IMR-90 (cell line): ENCODE results near the gene LHFPL3. TPM values are rescaled to one million over a fixed set of nuclear protein-coding genes. Genes with fewer than 3 reads are reported as not detected.

ENCODE experiments used
- ATAC-seq: fragments of 200-7000 bp; cut with Tn5 transposase; 2 replicates; pipeline ENCODE4 v1.9.1; 2020; ENCODE audit warnings: low read depth, mild to moderate bottlenecking, moderate library complexity
- BruUV-seq: library from RNA; stranded (reverse); fragments of 400-500 nt; replicated peaks from 2 replicates; lab custom pipeline; 2021; lab: Mats Ljungman, UMichigan
- CTCF ChIA-PET: fragments of 300-600 bp; formaldehyde crosslinking; extraction: SDS; loops from one replicate; lab custom pipeline; 2021; ENCODE audit warnings: antibody characterized with exemption; lab: Yijun Ruan, JAX
- POLR2A ChIA-PET: fragments of 300-600 bp; sonication (Branson Sonifier 250); formaldehyde crosslinking; loops from one replicate; lab custom pipeline; 2022; ENCODE audit warnings: antibody characterized with exemption; ENCODE audit not compliant: unreplicated experiment; lab: Charles Lee
- DNase-seq: peaks from one replicate; pipeline ENCODE4 v3.0.0; 2013
- H2AFZ ChIP-seq: replicated peaks from 2 replicates; pipeline ENCODE3; 2013; ENCODE audit warnings: low read length, mild to moderate bottlenecking; ENCODE audit not compliant: poor library complexity
- H2AK5ac ChIP-seq: 2 replicates; pipeline ENCODE4 v1.6.1; 2013; ENCODE audit warnings: low read depth, low read length, inconsistent platforms
- H2AK9ac ChIP-seq: replicated peaks from 2 replicates; pipeline ENCODE3; 2013; ENCODE audit warnings: mild to moderate bottlenecking, low read depth, low read length, moderate library complexity; ENCODE audit not compliant: poor library complexity
- H2BK120ac ChIP-seq: 2 replicates; pipeline ENCODE4 v1.6.1; 2013; ENCODE audit warnings: low read depth, low read length, inconsistent platforms
- H2BK15ac ChIP-seq: 3 replicates; pipeline ENCODE4 v1.6.1; 2013; ENCODE audit warnings: low read depth, low read length, inconsistent platforms
- H2BK20ac ChIP-seq: 2 replicates; pipeline ENCODE4 v1.6.1; 2013; ENCODE audit warnings: low read depth, mild to moderate bottlenecking, inconsistent platforms, low read length, moderate library complexity
- H2BK5ac ChIP-seq: 2 replicates; pipeline ENCODE4 v1.6.1; 2013; ENCODE audit warnings: mild to moderate bottlenecking, low read depth, low read length, inconsistent platforms; ENCODE audit not compliant: poor library complexity, severe bottlenecking
- H3K14ac ChIP-seq: replicated peaks from 2 replicates; pipeline ENCODE4 v1.6.1; 2013; ENCODE audit warnings: low read depth, low read length, inconsistent platforms
- H3K18ac ChIP-seq: 2 replicates; pipeline ENCODE4 v1.6.1; 2013; ENCODE audit warnings: low read depth, low read length, control low read depth
- H3K23ac ChIP-seq: 2 replicates; pipeline ENCODE4 v1.6.1; 2013; ENCODE audit warnings: low read depth, low read length, inconsistent platforms
- H3K27ac ChIP-seq: 2 replicates; pipeline ENCODE4 v1.5.1; 2013; ENCODE audit warnings: mild to moderate bottlenecking, control low read depth, low read length; ENCODE audit not compliant: insufficient read depth
- H3K27me3 ChIP-seq: 2 replicates; pipeline ENCODE4 v1.6.1; 2013; ENCODE audit warnings: low read length; ENCODE audit not compliant: control insufficient read depth, insufficient read depth
- H3K36me3 ChIP-seq: 2 replicates; pipeline ENCODE4 v1.6.1; 2013; ENCODE audit warnings: low read length, mixed read lengths; ENCODE audit not compliant: control insufficient read depth, insufficient read depth
- H3K4ac ChIP-seq: 2 replicates; pipeline ENCODE4 v1.6.1; 2013; ENCODE audit warnings: low read depth, low read length, inconsistent platforms
- H3K4me1 ChIP-seq: 2 replicates; pipeline ENCODE4 v1.6.1; 2013; ENCODE audit warnings: low read length, mixed read lengths; ENCODE audit not compliant: control insufficient read depth, insufficient read depth
- H3K4me2 ChIP-seq: 2 replicates; pipeline ENCODE4 v1.6.1; 2013; ENCODE audit warnings: low read depth, mild to moderate bottlenecking, control low read depth, low read length, moderate library complexity
- H3K4me3 ChIP-seq: 2 replicates; pipeline ENCODE4 v1.5.1; 2013; ENCODE audit warnings: low read depth, mild to moderate bottlenecking, control low read depth, low read length, moderate library complexity; ENCODE audit not compliant: insufficient read depth
- H3K56ac ChIP-seq: 2 replicates; pipeline ENCODE4 v1.6.1; 2013; ENCODE audit warnings: low read length, inconsistent platforms; ENCODE audit not compliant: insufficient read depth; ENCODE audit errors: extremely low read depth
- H3K79me1 ChIP-seq, 2 experiments: 2 replicates each; pipeline ENCODE4 v1.6.1; 2013; ENCODE audit warnings: low read length in 2 of 2, inconsistent platforms in 1 of 2, low read depth in 1 of 2
- H3K9ac ChIP-seq: 2 replicates; pipeline ENCODE4 v1.6.1; 2013; ENCODE audit warnings: low read depth, low read length, control low read depth
- H3K9me1 ChIP-seq: 2 replicates; pipeline ENCODE4 v1.6.1; 2013; ENCODE audit warnings: low read length, inconsistent platforms; ENCODE audit not compliant: insufficient read depth
- H3K9me3 ChIP-seq: 2 replicates; pipeline ENCODE4 v1.6.1; 2013; ENCODE audit warnings: low read length; ENCODE audit not compliant: control insufficient read depth, insufficient read depth
- H4K20me1 ChIP-seq: 2 replicates; pipeline ENCODE4 v1.6.1; 2013; ENCODE audit warnings: low read length, inconsistent platforms; ENCODE audit not compliant: insufficient read depth
- H4K5ac ChIP-seq: 2 replicates; pipeline ENCODE4 v1.6.1; 2013; ENCODE audit warnings: mild to moderate bottlenecking, low read depth, low read length, control low read depth
- H4K8ac ChIP-seq, 2 experiments: 2 replicates each; pipeline ENCODE4 v1.6.1; 2013; ENCODE audit warnings: low read depth in 2 of 2, low read length in 2 of 2, control low read depth in 1 of 2, inconsistent platforms in 1 of 2
- H4K91ac ChIP-seq: 2 replicates; pipeline ENCODE4 v1.6.1; 2013; ENCODE audit warnings: low read depth, low read length, inconsistent platforms; ENCODE audit not compliant: insufficient read depth
- BHLHE40 ChIP-seq: fragments of 150-350 bp; IDR thresholded peaks from 2 replicates; pipeline ENCODE4 v1.6.1; 2016; ENCODE audit warnings: mild to moderate bottlenecking, low read depth, low read length
- CEBPB ChIP-seq: IDR thresholded peaks from 2 replicates; pipeline ENCODE4 v1.6.1; 2012; ENCODE audit warnings: low read depth, low read length, improper control_type of control experiment
- CHD1 ChIP-seq: IDR thresholded peaks from 2 replicates; pipeline ENCODE4 v1.6.1; 2012; ENCODE audit warnings: low read depth, low read length, improper control_type of control experiment
- CTCF ChIP-seq: conservative IDR thresholded peaks from 2 replicates; pipeline ENCODE4 v1.5.1; 2012; ENCODE audit warnings: mild to moderate bottlenecking, low read depth, low read length, improper control_type of control experiment
- ELK1 ChIP-seq: fragments of 150-350 bp; IDR thresholded peaks from 2 replicates; pipeline ENCODE4 v1.6.1; 2016; ENCODE audit warnings: low read depth, mild to moderate bottlenecking, low read length, moderate library complexity, borderline replicate concordance
- FOS ChIP-seq: fragments of 150-350 bp; IDR thresholded peaks from 2 replicates; pipeline ENCODE4 v1.6.1; 2016; ENCODE audit warnings: low read depth, low read length
- MAFK ChIP-seq: IDR thresholded peaks from 2 replicates; pipeline ENCODE4 v1.6.1; 2012; ENCODE audit warnings: low read depth, low read length, improper control_type of control experiment
- MAZ ChIP-seq: IDR thresholded peaks from 2 replicates; pipeline ENCODE4 v1.6.1; 2012; ENCODE audit warnings: low read depth, mild to moderate bottlenecking, low read length, improper control_type of control experiment, moderate library complexity, borderline replicate concordance
- MXI1 ChIP-seq: IDR thresholded peaks from 2 replicates; pipeline ENCODE4 v1.6.1; 2012; ENCODE audit warnings: low read depth, mild to moderate bottlenecking, low read length, moderate library complexity, borderline replicate concordance
- NFE2L2 ChIP-seq: fragments of 150-350 bp; IDR thresholded peaks from 2 replicates; pipeline ENCODE4 v1.6.1; 2016; ENCODE audit warnings: low read depth, mild to moderate bottlenecking, low read length
- POLR2A ChIP-seq: IDR thresholded peaks from 2 replicates; pipeline ENCODE4 v1.6.1; 2012; ENCODE audit warnings: mild to moderate bottlenecking, low read depth, low read length
- RAD21 ChIP-seq: IDR thresholded peaks from 2 replicates; pipeline ENCODE4 v1.6.1; 2012; ENCODE audit warnings: low read length, improper control_type of control experiment
- RCOR1 ChIP-seq: IDR thresholded peaks from 2 replicates; pipeline ENCODE4 v1.6.1; 2012; ENCODE audit warnings: mild to moderate bottlenecking, low read length, improper control_type of control experiment; ENCODE audit not compliant: insufficient replicate concordance
- RFX5 ChIP-seq: IDR thresholded peaks from 2 replicates; pipeline ENCODE4 v1.8.0; 2012; ENCODE audit warnings: low read depth, mild to moderate bottlenecking, low read length, moderate library complexity
- SMC3 ChIP-seq: fragments of 150-350 bp; IDR thresholded peaks from 2 replicates; pipeline ENCODE4 v1.6.1; 2016; ENCODE audit warnings: low read depth, mild to moderate bottlenecking, antibody characterized with exemption, low read length, moderate library complexity
- USF2 ChIP-seq: fragments of 150-350 bp; IDR thresholded peaks from 2 replicates; pipeline ENCODE4 v1.6.1; 2017; ENCODE audit warnings: mild to moderate bottlenecking, antibody characterized with exemption, low read length, low read depth
- WGBS, 2 experiments: methylation state at CpG; one replicate each; pipeline versions ENCODE4 v1.1.5 to v1.1.7; 2013; ENCODE audit warnings: missing lambda C conversion rate in 2 of 2; ENCODE audit not compliant: insufficient read length in 1 of 2; ENCODE audit errors: extremely low coverage in 2 of 2; 5-methylcytosine and 5-hydroxymethylcytosine counted together
- dilution Hi-C: fragments of 300-500 bp; cut with HindIII; formaldehyde crosslinking; loops from one replicate; pipeline ENCODE4 v1.14.3; 2018; ENCODE audit warnings: low sequenced_read_pairs; ENCODE audit not compliant: unreplicated experiment
- in situ Hi-C: fragments of 300-500 bp; cut with MboI; formaldehyde crosslinking; loops from 3 replicates; pipeline ENCODE4 v1.14.3; 2019; ENCODE audit warnings: low sequenced_read_pairs, inconsistent platforms, mixed read lengths
- intact Hi-C: fragments of 100-400 bp; cut with micrococcal nuclease; formaldehyde crosslinking; loops from 2 replicates; pipeline ENCODE4 v1.10.0; 2022
- polyA plus RNA-seq, 3 experiments: library from polyadenylated mRNA; depleted of rRNA; stranded (reverse); fragments of >200 nt; gene quantifications; 2 replicates each; pipeline ENCODE4 v1.2.3, GENCODE V29; 2012; ENCODE audit warnings: low replicate concordance in 1 of 3
- total RNA-seq: library from RNA; depleted of rRNA; stranded (reverse); fragments of >200 nt; gene quantifications from 2 replicates; pipeline ENCODE4 v1.2.3, GENCODE V29; 2012

LHFPL3 gene
- total and polyA plus RNA-seq, 2 of the 4 experiments (the other 2 are of a cell fraction) = not detected

- H3K9ac ChIP-seq = no peak overlapping the region
- no peaks in the 10 kb centered on the region for H3K27me3 ChIP-seq
- H3K36me3 ChIP-seq = no peaks in the 10 kb centered on the region
- in situ Hi-C loops = no loop called here
- H3K9me1 ChIP-seq = no peaks in the 10 kb centered on the region
- no peak overlapping the region for H3K27ac ChIP-seq
- no peaks in the 10 kb centered on the region for H4K20me1 ChIP-seq
- no peaks in the 10 kb centered on the region for H3K4me1 ChIP-seq
- dilution Hi-C loops = no loop called here
- no peak overlapping the region for H2BK120ac ChIP-seq
- no peak overlapping the region for H2BK5ac ChIP-seq
- H4K5ac ChIP-seq = no peak overlapping the region
- no peak overlapping the region for H2BK20ac ChIP-seq
- H2AK9ac ChIP-seq = no peak overlapping the region
- H3K79me1 ChIP-seq = no peaks in the 10 kb centered on the region
- no peak overlapping the region for H2AK5ac ChIP-seq
- WGBS, 2 experiments = no CpG with 5 or more reads among the region's 2 CpGs
- H2BK15ac ChIP-seq = no peak overlapping the region
- no TSS peak for BruUV-seq
- H3K4me3 ChIP-seq = no peak overlapping the region
- TF ChIP-seq RFX5 (no peak), CHD1 (no peak), POLR2A (no peak), USF2 (no peak), NFE2L2 (no peak), FOS (no peak), RCOR1 (no peak), CEBPB (no peak), MAFK (no peak), MAZ (no peak), CTCF (no peak), RAD21 (no peak), MXI1 (no peak), SMC3 (no peak), ELK1 (no peak), BHLHE40 (no peak)
- no peak overlapping the region for H3K18ac ChIP-seq
- H2AFZ ChIP-seq = no peak overlapping the region
- no peak overlapping the region for H3K14ac ChIP-seq
- ATAC-seq = no peak
- H3K9me3 ChIP-seq = peaks cover 3% of the 10 kb centered on the region; the same call in 1 of the 2 replicates
- ChIA-PET POLR2A (no interaction called here), CTCF (no interaction called here)
- intact Hi-C loops = no loop called here
- H3K56ac ChIP-seq = no peak overlapping the region
- no peak overlapping the region for H3K4me2 ChIP-seq
- no peak for DNase-seq
- H3K23ac ChIP-seq = no peak overlapping the region
- no peak overlapping the region for H4K8ac ChIP-seq
- H4K91ac ChIP-seq = no peak overlapping the region
- H3K4ac ChIP-seq = no peak overlapping the region
Observed at GRCh38 chr7:104548861-104549260, 220.5 kb downstream of the LHFPL3 start.
